Erythroblast (primary cell): Measurements from ENCODE around the gene PACC1.

Experiments used
- GATA1 ChIP-seq: IDR thresholded peaks from 2 replicates; pipeline ENCODE4 v1.6.1; 2011; ENCODE audit warnings: low read depth, mild to moderate bottlenecking, control low read depth, low read length, moderate library complexity
- POLR2A ChIP-seq: IDR thresholded peaks from 2 replicates; pipeline ENCODE4 v1.6.1; 2011; ENCODE audit warnings: mild to moderate bottlenecking, low read length

GRCh38 chr1:212368073-212368484 lies 46.6 kb downstream of the PACC1 start:
- TF ChIP-seq POLR2A (no peak), GATA1 (no peak)
